ENCODE measurements around the gene APBB2. TPM values are rescaled to one million over a fixed set of nuclear protein-coding genes. Genes with fewer than 3 reads are reported as not detected.

APBB2 gene
- total and polyA plus RNA-seq, 10 of the 15 experiments (the other 5 are each of a cell fraction or from before 2014, with no cell fraction given) = 2.7 to 24.6 (median 19.0) TPM

DNA sequence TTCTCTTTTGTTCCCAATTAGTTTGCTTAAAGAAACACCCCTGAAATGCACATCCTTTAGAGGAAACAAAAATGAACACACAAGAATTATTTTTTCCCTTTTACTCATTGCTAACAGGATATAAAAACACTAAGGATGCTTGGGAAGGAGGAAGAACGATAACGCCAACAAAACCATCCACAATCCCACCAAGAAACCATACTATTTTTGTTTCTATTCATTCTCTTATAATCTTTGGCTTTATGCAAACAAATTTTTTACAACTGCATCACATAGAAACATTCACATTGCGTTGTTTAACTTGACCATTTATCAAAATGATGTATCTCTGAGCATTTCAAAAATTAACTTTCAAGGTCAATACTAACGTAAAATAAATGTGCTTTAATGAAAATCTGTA lies 12.0 kb downstream of the APBB2 start (continued):
- TF ChIP-seq FOS (IDR thresholded peaks at IDR 0.05; ENCODE audit: borderline replicate concordance, extremely low read depth, insufficient read length) = no peak
- TF ChIP-seq, protein P1, sequence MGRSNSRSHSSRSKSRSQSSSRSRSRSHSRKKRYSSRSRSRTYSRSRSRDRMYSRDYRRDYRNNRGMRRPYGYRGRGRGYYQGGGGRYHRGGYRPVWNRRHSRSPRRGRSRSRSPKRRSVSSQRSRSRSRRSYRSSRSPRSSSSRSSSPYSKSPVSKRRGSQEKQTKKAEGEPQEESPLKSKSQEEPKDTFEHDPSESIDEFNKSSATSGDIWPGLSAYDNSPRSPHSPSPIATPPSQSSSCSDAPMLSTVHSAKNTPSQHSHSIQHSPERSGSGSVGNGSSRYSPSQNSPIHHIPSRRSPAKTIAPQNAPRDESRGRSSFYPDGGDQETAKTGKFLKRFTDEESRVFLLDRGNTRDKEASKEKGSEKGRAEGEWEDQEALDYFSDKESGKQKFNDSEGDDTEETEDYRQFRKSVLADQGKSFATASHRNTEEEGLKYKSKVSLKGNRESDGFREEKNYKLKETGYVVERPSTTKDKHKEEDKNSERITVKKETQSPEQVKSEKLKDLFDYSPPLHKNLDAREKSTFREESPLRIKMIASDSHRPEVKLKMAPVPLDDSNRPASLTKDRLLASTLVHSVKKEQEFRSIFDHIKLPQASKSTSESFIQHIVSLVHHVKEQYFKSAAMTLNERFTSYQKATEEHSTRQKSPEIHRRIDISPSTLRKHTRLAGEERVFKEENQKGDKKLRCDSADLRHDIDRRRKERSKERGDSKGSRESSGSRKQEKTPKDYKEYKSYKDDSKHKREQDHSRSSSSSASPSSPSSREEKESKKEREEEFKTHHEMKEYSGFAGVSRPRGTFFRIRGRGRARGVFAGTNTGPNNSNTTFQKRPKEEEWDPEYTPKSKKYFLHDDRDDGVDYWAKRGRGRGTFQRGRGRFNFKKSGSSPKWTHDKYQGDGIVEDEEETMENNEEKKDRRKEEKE (IDR thresholded peaks at IDR 0.05) = no peak

DNA sequence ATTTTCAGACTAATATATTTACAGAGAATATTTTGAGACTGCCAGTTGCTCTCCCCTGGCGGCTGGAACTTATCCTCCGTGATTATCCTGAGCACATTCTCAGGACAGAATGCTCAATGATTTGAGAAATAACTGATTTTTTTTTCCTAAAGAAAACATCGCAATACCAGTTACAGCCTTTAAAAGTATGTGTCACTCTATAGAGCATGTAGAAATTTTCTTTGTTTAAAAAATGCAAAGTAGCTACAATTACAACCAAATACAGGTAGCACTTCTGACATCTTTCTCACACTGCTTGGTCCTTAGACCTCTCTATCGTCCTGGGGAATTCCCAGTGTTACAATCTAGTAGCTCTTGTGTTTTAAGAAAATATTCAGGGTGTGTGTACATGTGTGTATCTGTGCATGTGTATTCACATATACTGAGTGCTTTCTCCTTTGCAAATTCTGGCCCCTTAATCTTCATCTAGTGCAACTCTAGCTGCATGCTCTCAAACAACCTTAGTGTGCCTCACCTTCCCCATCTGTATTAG lies 13.8 kb downstream of the APBB2 start:
- H3K27me3 ChIP-seq (replicated peaks in 1 of 2; ENCODE audit: control insufficient read depth in 2 of 2, insufficient read depth in 2 of 2, low read length in 1 of 2) = no peaks in the 10 kb centered on the region
- H3K4me3 ChIP-seq = no peak overlapping the region
- H3K4me1 ChIP-seq (ENCODE audit: control insufficient read depth, insufficient read depth, low read length) = peaks cover 9% of the 10 kb centered on the region; the same call in 1 of the 2 replicates
- intact Hi-C loops (cut with micrococcal nuclease; ENCODE audit: unreplicated experiment) = no loop called here
- no peak overlapping the region for H2AFZ ChIP-seq (ENCODE audit: control insufficient read depth, low read depth, low read length)
- no peak overlapping the region for H3K9ac ChIP-seq (ENCODE audit: control insufficient read depth, insufficient read depth, low read length)
- H3K79me2 ChIP-seq (ENCODE audit: control insufficient read depth, insufficient read depth, low read length) = peaks cover 59% of the 10 kb centered on the region
- ATAC-seq = peak; percentile 64
- SMC1A ChIA-PET (ENCODE audit: uncharacterized antibody, unreplicated experiment) = interaction anchor here (1.3 to 4.3 kb wide), 12 partner anchors 8 to 224 kb away, joined by 3 to 22 read pairs (median 6); partner anchors contain the start of gene APBB2
- RAD21 ChIA-PET (ENCODE audit: unreplicated experiment) = interaction anchor here (0.5 to 2.7 kb wide), 10 partner anchors 10 to 224 kb away, joined by 3 to 9 read pairs (median 5); no protein-coding TSS in a partner anchor
- FAIRE-seq = no peak
- CTCF ChIA-PET = interaction anchor here (0.5 to 4.2 kb wide), 9 partner anchors 9 to 874 kb away, joined by 3 to 30 read pairs (median 5); partner anchors contain the start of gene APBB2
- H3K36me3 ChIP-seq (ENCODE audit: control insufficient read depth in 2 of 2, insufficient read depth in 2 of 2, low read length in 1 of 2) = no peaks in the 10 kb centered on the region; a peak in 1 of 4 replicates
- no peak overlapping the region for H3K27ac ChIP-seq (ENCODE audit: control insufficient read depth, insufficient read depth)
- no TSS peak for BruUV-seq (replicated peaks)
- peak overlapping the region; percentile 42; the same call in 1 of the 2 replicates for H3K4me2 ChIP-seq (ENCODE audit: control insufficient read depth, insufficient read depth)
- no peak for DNase-seq (ENCODE audit: low read depth, low spot score)
- 73% methylated on average over 4 of the region's 4 CpGs for WGBS (ENCODE audit: insufficient coverage, insufficient replicate concordance, low lambda C conversion rate, missing lambda C conversion rate)
- no peaks in the 10 kb centered on the region for H3K9me3 ChIP-seq (replicated peaks; ENCODE audit: control insufficient read depth, insufficient read depth, low read length)
- H4K20me1 ChIP-seq (ENCODE audit: control insufficient read depth, insufficient read depth) = no peaks in the 10 kb centered on the region
- in situ Hi-C loops (cut with MboI) = no loop called here
- POLR2A ChIA-PET = interaction anchor here (1.4 to 1.9 kb wide), 2 partner anchors 20 to 28 kb away, joined by 4 to 5 read pairs; no protein-coding TSS in a partner anchor
- TF ChIP-seq, protein P2, sequence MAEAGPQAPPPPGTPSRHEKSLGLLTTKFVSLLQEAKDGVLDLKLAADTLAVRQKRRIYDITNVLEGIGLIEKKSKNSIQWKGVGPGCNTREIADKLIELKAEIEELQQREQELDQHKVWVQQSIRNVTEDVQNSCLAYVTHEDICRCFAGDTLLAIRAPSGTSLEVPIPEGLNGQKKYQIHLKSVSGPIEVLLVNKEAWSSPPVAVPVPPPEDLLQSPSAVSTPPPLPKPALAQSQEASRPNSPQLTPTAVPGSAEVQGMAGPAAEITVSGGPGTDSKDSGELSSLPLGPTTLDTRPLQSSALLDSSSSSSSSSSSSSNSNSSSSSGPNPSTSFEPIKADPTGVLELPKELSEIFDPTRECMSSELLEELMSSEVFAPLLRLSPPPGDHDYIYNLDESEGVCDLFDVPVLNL (IDR thresholded peaks at IDR 0.05; ENCODE audit: low read depth, low read length) = no peak
- TF ChIP-seq EED (IDR thresholded peaks at IDR 0.05; ENCODE audit: low read depth) (no peak), RCOR1 (conservative IDR thresholded peaks at IDR 0.05; ENCODE audit: low read depth, low read length) (no peak), RUNX3 (IDR thresholded peaks at IDR 0.05; ENCODE audit: low read length) (no peak), RB1 (IDR thresholded peaks at IDR 0.05; ENCODE audit: borderline replicate concordance) (no peak), ATF7 (IDR thresholded peaks at IDR 0.05; ENCODE audit: low read depth) (no peak), BCL11A (IDR thresholded peaks at IDR 0.05; ENCODE audit: low read depth, low read length) (no peak), SMARCA5 (IDR thresholded peaks at IDR 0.05) (no peak), SIN3A (IDR thresholded peaks at IDR 0.05; ENCODE audit: low read depth, low read length) (no peak)
- TF ChIP-seq, protein P3, sequence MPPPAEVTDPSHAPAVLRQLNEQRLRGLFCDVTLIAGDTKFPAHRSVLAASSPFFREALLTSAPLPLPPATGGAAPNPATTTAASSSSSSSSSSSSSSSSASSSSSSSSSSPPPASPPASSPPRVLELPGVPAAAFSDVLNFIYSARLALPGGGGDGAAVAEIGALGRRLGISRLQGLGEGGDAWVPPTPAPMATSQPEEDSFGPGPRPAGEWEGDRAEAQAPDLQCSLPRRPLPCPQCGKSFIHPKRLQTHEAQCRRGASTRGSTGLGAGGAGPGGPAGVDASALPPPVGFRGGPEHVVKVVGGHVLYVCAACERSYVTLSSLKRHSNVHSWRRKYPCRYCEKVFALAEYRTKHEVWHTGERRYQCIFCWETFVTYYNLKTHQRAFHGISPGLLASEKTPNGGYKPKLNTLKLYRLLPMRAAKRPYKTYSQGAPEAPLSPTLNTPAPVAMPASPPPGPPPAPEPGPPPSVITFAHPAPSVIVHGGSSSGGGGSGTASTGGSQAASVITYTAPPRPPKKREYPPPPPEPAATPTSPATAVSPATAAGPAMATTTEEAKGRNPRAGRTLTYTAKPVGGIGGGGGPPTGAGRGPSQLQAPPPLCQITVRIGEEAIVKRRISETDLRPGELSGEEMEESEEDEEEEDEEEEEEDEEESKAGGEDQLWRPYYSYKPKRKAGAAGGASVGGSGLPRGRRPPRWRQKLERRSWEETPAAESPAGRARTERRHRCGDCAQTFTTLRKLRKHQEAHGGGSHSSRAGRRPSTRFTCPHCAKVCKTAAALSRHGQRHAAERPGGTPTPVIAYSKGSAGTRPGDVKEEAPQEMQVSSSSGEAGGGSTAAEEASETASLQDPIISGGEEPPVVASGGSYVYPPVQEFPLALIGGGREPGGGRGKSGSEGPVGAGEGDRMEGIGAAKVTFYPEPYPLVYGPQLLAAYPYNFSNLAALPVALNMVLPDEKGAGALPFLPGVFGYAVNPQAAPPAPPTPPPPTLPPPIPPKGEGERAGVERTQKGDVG (CRISPR knock-in tag; IDR thresholded peaks at IDR 0.05) = no peak
